GM18873 (cell line): ENCODE measurements around the gene DENND6A.
"Not testable (repeated sequence)": the region's sequence is repeated elsewhere in the genome, so short reads cannot be mapped to it uniquely, and the experiment has no call there.

Experiments
- ATAC-seq: cut with Tn5 transposase; IDR thresholded peaks from one replicate; pipeline ENCODE4 v1.9.1; 2021; ENCODE audit warnings: mild to moderate bottlenecking, moderate library complexity, moderate number of reproducible peaks; ENCODE audit not compliant: unreplicated experiment, low FRiP score

Gene DENND6A

DNA sequence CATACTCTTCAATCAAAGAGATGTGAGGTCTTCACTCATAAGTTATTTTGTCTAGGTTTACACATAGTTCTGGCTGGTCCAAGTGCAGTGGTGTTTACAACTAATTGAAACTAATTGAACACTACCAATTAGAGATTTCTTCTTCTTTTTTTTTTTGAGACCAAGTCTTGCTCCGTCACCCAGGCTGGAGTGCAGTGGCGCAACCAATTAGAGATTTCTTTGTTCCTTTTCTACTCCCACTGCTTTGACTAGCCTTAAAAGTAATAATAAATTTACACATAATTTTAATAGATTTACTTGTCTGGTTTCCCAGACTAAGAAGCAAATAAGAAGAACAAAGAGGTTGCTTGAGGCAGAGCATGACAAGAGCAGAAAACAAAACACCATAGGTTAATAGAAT is 6.7 kb upstream of the DENND6A start:
- ATAC-seq, result no peak

DNA sequence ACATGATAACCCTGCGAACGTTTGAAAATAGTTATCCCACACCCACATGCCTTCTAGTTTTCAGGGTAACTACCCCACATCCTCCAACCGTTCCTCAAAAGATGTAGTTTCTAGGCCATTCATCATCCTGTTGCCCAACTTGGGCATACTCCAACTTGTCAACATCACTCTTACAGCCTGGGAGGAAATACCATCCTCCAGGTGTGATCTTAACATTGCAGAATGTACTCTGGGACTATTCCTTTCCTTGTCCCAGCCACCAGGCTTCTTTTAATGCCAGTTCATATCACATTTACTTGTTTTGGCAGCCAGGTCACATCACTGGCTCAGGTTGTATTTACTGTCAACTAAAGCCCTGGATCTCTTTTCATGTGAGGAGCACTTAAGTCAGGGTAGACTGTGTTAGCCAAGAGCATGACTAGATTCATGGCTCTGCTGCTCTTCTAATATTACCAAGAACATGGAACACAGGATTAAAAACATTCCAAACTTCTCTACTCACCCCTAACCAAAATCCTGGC is 4.0 kb upstream of the DENND6A start:
- ATAC-seq, result no peak

DNA sequence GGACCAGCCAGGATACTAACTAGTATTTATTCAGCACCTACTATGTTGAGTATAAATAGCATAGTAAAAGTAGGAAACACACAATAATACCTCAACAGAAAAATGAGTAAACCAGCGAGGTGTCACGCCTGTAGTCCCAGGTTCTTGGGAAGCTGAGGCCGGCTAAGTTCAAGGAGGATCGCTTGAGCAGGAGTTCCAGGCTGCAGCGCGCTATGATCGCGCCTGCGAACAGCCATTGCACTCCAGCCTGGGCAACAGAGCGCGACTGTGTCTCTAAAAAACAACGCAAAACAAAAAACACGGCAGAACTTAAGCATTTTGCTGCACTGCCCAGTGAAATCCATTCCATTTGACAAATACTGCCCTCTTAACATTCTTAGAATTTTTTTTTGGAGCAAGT is 1.3 kb upstream of the DENND6A start:
- no peak for ATAC-seq

DNA sequence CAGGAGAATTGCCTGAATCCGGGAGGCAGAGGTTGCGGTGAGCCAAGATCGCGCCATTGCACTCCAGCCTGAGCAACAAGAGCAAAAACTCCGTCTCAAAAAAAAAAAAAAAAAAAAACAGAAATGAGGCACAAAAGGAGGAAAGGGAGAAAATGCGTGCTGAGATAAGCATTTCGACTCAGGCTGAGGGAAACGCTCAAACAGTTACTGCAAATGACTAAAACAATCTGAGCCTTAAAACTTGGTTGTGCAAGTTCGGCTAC is 813 bp downstream of the DENND6A start:
- ATAC-seq, result not testable (repeated sequence)

DNA sequence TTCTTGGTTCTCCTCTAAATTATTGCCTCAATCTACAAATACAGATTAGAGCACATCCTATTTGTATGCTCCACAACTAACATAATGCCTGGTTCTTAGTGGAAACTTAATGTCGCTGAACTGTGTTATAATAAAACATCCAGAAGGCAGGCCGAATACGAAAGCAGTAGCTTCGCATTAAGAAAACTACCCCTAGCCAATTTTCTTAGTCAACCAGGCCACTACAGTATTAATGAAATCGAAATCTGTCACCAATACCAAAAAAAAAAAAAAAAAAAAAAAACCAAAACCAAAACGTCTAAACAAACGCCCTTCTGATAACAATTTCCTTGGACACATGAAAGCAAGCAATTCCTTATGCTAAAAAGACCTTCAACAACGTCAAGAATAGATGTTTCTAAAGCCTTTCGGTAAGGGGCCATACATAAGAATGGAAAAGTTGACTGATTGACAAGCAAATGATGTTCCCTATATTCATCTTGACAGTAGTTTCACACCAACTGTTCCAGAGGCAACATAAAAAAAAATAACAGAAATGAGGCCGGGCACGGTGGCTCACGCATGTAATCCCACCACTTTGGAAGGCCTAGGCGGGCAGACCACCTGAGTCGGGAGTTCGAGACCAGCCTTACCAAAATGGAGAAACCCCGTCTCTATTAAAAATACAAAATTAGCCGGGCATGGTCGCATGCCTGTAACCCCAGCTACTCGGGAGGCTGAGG is 1.3 kb downstream of the DENND6A start:
- no peak for ATAC-seq

DNA sequence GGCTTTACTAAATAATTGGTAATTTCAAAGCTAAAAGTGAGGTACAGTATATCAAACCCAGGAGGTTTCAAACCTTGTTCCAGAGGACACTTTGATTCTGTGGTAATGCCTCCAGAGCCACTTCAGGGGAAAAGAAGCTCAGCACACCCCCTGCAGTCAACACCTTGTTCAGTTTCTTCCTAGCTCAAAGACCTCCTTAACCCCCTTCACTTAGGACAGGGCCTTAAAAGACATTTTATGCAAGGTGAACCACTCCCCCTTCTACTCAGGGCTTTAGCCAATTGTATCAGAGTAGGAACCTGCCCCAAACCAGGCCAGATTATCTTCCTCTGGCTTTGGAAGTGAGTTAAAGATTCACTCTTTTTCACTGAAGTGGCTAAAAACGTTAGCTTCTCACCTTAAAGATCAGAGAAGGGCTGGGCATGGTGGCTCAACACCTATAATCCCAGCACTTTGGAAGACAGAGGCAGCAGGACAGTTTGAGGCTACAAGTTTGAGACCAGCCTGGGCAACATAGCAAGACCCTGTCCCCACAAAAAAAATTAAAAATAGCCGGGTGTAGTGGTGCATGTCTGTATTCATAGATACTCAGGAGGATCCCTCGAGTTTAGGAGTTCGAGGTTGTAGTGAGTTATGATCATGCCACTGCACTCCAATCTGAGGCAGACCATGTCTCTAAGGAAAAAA is 3.4 kb downstream of the DENND6A start:
- ATAC-seq, result no peak

DNA sequence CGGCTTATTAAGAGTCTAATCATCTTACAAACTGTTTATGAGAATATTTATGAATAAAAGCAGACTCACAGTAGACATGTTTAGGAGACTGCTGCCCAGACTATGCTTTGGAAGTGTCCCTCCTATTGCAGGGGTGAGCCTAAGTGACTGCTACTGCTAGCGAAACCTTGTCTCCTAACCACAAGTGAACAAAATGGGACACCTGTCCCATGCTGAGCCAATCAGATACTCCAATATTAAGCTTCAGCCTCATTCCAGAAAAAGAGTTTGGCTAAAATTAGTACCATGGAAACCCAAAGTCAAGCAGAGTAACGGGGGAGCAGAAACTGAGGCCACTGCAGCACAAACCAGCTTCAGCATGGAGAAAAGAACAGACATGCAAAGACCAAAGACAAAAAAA is 4.6 kb downstream of the DENND6A start:
- ATAC-seq, result no peak

DNA sequence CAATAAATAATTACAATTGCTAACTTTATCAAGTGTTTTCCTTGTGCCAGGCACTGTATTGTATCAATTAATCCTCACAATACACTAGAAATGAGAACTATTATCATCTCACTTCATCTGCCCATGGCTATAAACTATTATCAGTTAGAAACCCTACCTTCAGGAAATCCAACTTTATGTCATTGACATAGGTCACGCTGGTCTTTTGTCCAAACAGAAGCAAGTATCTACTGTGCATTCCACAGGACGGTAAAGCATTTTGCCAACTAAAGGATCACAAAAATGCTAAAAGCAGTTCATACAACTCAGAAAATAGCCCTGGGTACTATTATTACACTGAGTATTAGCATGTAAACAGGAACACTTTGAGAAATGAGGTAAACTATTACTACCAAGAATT is 9.6 kb downstream of the DENND6A start:
- ATAC-seq, result no peak

DNA sequence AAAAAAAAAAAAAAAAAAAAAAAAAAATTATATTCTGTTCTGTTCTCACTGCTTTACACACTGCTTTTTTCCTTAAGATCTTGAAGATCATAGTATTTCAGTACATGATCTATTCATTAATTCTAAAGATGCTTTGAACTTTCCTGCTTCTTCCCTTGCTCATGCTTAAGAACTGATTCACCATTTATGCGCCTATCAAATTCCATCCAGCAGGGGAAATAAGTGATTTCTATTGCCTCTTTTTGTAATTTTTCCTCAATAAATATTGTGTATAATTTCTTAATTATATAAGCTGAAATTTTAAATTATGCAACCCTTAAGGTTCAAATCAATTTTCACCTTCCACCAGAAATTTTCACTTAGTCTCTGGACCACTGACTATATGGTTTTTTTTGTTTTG is 10.6 kb downstream of the DENND6A start:
- ATAC-seq, result no peak

DNA sequence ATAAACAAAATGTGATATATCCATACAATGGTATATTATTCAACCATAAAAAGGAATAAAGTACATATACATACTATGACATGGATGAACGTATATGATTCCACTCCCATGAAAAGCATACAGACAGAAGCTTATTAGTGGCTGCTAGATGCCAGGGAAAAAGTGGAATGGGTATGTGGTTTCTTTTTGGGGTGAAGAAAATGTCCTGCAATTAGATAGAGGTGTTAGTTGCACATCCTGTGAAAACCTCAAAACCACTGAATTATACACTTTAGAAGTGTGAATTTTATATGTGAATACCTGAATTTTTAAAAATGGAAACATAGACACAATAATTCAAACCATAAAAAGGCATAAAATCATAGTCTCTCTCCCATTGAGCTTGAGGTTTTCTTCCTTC is 11.2 kb downstream of the DENND6A start:
- no peak for ATAC-seq

DNA sequence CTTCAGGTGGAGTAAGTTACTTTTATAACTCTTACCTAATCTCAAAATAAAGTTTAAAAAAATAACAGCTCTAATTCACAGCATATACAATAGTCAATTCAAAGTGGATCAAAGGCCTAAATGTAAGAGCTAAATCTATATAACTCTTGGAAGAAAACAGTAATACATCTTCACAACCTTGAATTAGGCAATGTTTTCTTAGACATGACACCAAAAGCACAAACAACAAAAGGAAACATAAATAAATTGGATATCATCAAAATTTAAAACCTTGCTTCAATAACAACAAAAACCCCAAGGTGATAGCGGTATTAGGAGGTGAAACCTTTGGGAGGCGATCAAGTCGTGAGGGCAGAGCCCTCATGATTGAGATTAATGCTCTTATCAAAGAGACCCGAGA is 12.8 kb downstream of the DENND6A start:
- no peak for ATAC-seq

DNA sequence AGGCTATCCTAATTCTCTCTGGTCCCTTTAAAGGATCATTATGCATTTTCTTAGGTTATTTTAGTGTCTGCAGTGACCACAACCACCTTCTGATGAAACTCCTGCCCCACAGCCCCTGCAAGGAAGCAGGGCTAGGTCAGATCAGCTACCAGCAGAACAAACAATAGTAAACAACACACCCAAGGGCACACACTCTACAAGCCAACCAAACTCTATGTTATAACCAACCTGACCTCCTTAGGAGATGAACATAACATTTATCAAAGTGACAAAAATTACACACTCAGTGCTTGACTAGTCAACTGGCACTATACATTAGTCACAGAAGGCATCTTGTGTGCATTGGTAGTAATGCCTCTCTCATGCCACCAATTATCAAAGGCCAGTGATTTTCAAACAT is 17.3 kb downstream of the DENND6A start:
- ATAC-seq, result no peak

DNA sequence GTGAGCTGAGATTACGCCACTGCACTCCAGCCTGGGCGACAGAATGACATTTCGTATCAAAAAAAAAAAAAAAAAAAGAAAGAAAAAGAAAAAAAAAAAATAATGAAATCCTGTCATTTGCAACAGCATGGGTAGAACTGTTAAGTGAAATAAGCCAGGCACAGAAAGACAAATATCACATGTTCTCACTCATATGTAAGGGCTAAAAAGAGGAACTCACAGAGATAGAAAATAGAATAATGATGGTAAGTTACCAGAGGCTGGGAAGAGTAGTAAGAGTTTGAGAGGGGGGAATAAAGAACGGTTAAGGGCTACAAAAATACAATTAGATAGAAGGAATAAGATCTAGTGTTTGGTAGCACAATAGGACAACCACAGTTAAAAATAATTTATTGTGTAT is 19.7 kb downstream of the DENND6A start:
- ATAC-seq, result no peak

DNA sequence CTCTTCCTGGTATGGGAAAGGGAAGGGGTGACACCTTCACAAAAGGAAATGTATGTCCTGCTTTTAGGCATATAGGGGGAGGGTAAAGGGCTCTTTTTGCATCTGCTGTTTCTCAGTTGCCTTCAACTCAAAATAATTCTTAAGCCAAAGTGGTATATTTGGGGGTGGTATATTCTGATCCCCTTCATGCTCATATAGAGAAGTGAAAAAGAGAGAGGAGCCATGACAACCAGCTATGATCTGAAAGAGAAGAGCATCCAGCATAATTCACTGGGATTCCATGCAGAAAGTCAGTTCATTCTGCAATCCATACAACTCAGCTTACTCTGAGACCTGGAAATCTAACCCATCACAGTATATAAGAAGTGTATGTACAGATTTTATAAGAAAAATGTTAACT is 22.3 kb downstream of the DENND6A start:
- ATAC-seq, result no peak

DNA sequence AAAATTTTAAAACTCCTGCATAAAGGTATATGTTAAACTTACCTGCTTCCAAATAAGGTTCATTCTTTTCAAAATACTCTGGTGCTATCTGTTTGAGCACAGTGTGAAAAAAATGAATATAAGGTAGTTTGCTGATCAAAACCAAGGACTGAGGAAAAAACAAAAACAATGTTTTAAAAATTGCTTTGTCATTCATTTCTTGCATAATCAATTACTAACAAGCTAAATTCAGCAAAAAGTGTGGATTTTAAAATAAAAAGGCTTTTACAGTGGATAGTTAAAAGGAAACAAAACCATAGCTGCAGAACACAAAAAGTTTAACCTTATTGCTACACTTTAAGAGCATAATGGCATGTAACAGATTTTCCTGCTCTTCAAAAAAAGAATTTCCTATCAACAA is 31.5 kb downstream of the DENND6A start:
- no peak for ATAC-seq

DNA sequence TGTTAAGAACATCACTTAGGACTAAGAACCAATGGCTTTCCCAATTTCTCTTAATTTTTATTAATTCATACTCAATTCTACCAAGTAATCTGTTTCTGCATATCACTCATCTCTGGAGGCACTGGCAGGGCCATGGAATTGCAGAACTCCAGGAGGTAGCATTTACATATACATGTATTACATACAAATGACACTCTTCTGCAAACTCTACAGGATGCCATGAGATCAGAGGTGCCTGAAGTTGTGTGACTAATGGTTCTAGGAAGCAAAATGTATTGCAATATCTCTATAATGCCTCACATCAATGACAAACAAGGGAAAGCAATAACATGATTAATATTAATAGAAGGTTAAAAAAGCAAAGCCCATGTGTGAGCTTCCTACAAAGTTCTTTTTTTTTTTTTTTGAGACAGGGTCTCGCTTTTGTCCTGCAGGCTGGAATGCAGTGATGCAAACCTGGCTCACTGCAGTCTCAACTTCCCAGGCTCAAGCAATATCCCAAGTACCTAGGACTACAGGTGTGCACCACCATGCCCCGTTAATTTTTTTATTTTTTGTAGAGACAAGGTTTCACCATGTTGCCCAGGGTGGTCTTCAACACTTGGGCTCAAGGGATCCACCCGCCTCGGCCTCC is 33.0 kb downstream of the DENND6A start:
- ATAC-seq, result no peak

DNA sequence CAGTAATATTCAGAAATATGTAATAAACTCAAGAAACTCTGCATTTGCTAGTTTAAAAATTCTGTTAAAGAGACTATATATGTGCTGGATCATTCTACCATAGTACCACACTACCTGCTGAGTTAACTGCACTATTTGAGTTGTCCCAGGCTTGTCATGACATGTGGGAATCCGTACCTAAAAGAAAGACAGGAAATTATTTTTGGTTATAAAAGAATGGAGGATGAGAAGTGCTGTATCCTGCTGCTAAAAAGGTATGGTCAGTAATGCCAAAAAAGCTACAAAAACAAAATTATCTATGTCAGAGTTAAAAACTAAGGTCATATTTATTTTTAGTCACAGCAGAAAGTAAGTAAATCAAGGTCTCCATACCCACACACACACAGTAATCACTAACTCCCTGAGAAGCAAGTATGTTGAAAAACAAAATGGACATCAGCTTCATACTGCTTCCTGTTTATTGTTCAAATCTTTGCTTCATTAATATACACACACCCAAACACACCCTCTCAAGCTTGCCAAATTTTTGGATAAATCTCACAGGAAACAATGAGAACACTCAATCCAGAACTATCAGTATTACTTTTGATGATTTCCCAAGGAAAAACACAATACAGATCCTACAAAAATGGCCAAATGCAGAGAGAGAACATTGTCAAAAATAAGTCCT is 33.7 kb downstream of the DENND6A start:
- no peak for ATAC-seq

DNA sequence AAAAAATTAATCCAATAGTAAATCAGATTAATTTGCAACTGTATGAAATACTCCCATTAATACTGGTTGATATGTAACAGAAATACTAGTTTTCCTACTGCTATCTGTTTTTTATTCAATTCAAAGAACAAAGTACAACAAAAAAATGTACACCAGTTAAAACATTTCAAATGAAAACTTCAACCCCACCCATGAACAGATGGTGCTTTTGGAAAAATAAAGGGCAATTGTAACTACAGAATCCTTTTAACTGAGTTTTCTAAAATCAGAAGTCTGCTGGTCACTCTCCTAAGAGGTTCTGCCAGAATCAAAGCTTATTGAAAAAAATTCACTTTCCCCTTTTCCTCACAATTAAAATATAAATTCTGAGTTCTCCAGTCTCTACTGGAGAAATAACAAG is 34.3 kb downstream of the DENND6A start:
- ATAC-seq, result no peak

DNA sequence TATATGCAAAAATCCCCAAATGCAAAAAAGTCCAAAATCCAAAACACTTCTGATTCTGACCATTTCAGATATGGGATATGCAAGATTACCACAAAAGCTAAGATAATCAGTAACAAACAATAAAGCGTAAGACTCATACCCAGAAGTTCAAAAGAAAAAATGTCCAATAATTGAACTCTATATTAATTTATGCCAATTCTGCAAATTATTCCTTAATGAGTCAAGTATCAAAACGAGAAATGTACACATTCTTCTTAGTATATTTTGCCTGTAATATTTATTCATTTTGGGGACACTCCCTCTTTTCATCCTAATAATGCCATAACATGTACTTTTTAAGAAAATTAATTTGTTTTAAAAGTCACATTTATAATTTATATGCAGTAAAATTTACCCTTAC is 37.1 kb downstream of the DENND6A start:
- ATAC-seq, result no peak

DNA sequence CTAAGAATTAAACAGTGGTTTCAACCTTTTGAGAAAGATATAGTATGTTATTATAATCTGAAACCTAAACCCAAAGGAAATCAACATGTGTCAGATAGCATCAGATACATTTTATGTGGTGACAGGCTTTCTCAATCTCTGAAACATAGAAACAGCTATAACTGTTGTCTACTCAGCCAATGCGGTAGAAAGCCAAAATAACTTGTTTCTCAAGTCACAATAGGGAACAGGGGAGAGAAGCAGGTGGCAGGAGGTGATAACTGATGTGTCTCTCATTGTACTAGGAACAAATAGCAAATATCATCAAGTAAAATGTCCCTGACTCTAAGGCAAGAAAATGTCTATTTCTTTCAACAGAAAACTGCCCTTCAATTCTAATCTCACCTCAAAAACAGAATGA is 38.6 kb downstream of the DENND6A start:
- no peak for ATAC-seq

DNA sequence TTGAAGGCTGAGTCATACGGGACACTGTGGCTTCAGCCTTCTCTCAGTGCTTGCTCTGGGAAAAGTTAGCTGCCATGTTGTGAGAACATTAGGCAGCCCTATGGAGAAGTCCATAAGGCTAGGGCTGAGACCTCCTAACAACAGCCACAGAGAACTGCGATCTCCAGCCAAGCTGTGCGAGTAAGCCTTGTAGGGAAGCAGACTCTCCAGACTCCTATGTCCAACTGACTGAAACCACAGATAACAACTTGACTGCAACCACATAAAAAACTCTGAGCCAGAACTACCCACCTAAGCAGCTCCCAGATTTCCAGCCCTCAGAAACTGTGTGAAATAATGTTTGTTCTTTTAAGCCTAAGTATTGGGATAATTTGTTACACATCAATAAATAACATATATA is 40.7 kb downstream of the DENND6A start:
- no peak for ATAC-seq
